IMR-90 (cell line): ENCODE results near the gene PRKN. TPM values are rescaled to one million over a fixed set of nuclear protein-coding genes. Genes with fewer than 3 reads are reported as not detected.

Experiments used
- ATAC-seq: fragments of 200-7000 bp; cut with Tn5 transposase; 2 replicates; pipeline ENCODE4 v1.9.1; 2020; ENCODE audit warnings: low read depth, mild to moderate bottlenecking, moderate library complexity
- BruUV-seq: library from RNA; stranded (reverse); fragments of 400-500 nt; replicated peaks from 2 replicates; lab custom pipeline; 2021; lab: Mats Ljungman, UMichigan
- CTCF ChIA-PET: fragments of 300-600 bp; formaldehyde crosslinking; extraction: SDS; loops from one replicate; lab custom pipeline; 2021; ENCODE audit warnings: antibody characterized with exemption; lab: Yijun Ruan, JAX
- POLR2A ChIA-PET: fragments of 300-600 bp; sonication (Branson Sonifier 250); formaldehyde crosslinking; loops from one replicate; lab custom pipeline; 2022; ENCODE audit warnings: antibody characterized with exemption; ENCODE audit not compliant: unreplicated experiment; lab: Charles Lee
- DNase-seq: peaks from one replicate; pipeline ENCODE4 v3.0.0; 2013
- H2AFZ ChIP-seq: replicated peaks from 2 replicates; pipeline ENCODE3; 2013; ENCODE audit warnings: low read length, mild to moderate bottlenecking; ENCODE audit not compliant: poor library complexity
- H2AK5ac ChIP-seq: 2 replicates; pipeline ENCODE4 v1.6.1; 2013; ENCODE audit warnings: low read depth, low read length, inconsistent platforms
- H2AK9ac ChIP-seq: replicated peaks from 2 replicates; pipeline ENCODE3; 2013; ENCODE audit warnings: mild to moderate bottlenecking, low read depth, low read length, moderate library complexity; ENCODE audit not compliant: poor library complexity
- H2BK120ac ChIP-seq: 2 replicates; pipeline ENCODE4 v1.6.1; 2013; ENCODE audit warnings: low read depth, low read length, inconsistent platforms
- H2BK15ac ChIP-seq: 3 replicates; pipeline ENCODE4 v1.6.1; 2013; ENCODE audit warnings: low read depth, low read length, inconsistent platforms
- H2BK20ac ChIP-seq: 2 replicates; pipeline ENCODE4 v1.6.1; 2013; ENCODE audit warnings: low read depth, mild to moderate bottlenecking, inconsistent platforms, low read length, moderate library complexity
- H2BK5ac ChIP-seq: 2 replicates; pipeline ENCODE4 v1.6.1; 2013; ENCODE audit warnings: mild to moderate bottlenecking, low read depth, low read length, inconsistent platforms; ENCODE audit not compliant: poor library complexity, severe bottlenecking
- H3K14ac ChIP-seq: replicated peaks from 2 replicates; pipeline ENCODE4 v1.6.1; 2013; ENCODE audit warnings: low read depth, low read length, inconsistent platforms
- H3K18ac ChIP-seq: 2 replicates; pipeline ENCODE4 v1.6.1; 2013; ENCODE audit warnings: low read depth, low read length, control low read depth
- H3K23ac ChIP-seq: 2 replicates; pipeline ENCODE4 v1.6.1; 2013; ENCODE audit warnings: low read depth, low read length, inconsistent platforms
- H3K27ac ChIP-seq: 2 replicates; pipeline ENCODE4 v1.5.1; 2013; ENCODE audit warnings: mild to moderate bottlenecking, control low read depth, low read length; ENCODE audit not compliant: insufficient read depth
- H3K27me3 ChIP-seq: 2 replicates; pipeline ENCODE4 v1.6.1; 2013; ENCODE audit warnings: low read length; ENCODE audit not compliant: control insufficient read depth, insufficient read depth
- H3K36me3 ChIP-seq: 2 replicates; pipeline ENCODE4 v1.6.1; 2013; ENCODE audit warnings: low read length, mixed read lengths; ENCODE audit not compliant: control insufficient read depth, insufficient read depth
- H3K4ac ChIP-seq: 2 replicates; pipeline ENCODE4 v1.6.1; 2013; ENCODE audit warnings: low read depth, low read length, inconsistent platforms
- H3K4me1 ChIP-seq: 2 replicates; pipeline ENCODE4 v1.6.1; 2013; ENCODE audit warnings: low read length, mixed read lengths; ENCODE audit not compliant: control insufficient read depth, insufficient read depth
- H3K4me2 ChIP-seq: 2 replicates; pipeline ENCODE4 v1.6.1; 2013; ENCODE audit warnings: low read depth, mild to moderate bottlenecking, control low read depth, low read length, moderate library complexity
- H3K4me3 ChIP-seq: 2 replicates; pipeline ENCODE4 v1.5.1; 2013; ENCODE audit warnings: low read depth, mild to moderate bottlenecking, control low read depth, low read length, moderate library complexity; ENCODE audit not compliant: insufficient read depth
- H3K56ac ChIP-seq: 2 replicates; pipeline ENCODE4 v1.6.1; 2013; ENCODE audit warnings: low read length, inconsistent platforms; ENCODE audit not compliant: insufficient read depth; ENCODE audit errors: extremely low read depth
- H3K79me1 ChIP-seq, 2 experiments: 2 replicates each; pipeline ENCODE4 v1.6.1; 2013; ENCODE audit warnings: low read length in 2 of 2, inconsistent platforms in 1 of 2, low read depth in 1 of 2
- H3K9ac ChIP-seq: 2 replicates; pipeline ENCODE4 v1.6.1; 2013; ENCODE audit warnings: low read depth, low read length, control low read depth
- H3K9me1 ChIP-seq: 2 replicates; pipeline ENCODE4 v1.6.1; 2013; ENCODE audit warnings: low read length, inconsistent platforms; ENCODE audit not compliant: insufficient read depth
- H3K9me3 ChIP-seq: 2 replicates; pipeline ENCODE4 v1.6.1; 2013; ENCODE audit warnings: low read length; ENCODE audit not compliant: control insufficient read depth, insufficient read depth
- H4K20me1 ChIP-seq: 2 replicates; pipeline ENCODE4 v1.6.1; 2013; ENCODE audit warnings: low read length, inconsistent platforms; ENCODE audit not compliant: insufficient read depth
- H4K5ac ChIP-seq: 2 replicates; pipeline ENCODE4 v1.6.1; 2013; ENCODE audit warnings: mild to moderate bottlenecking, low read depth, low read length, control low read depth
- H4K8ac ChIP-seq, 2 experiments: 2 replicates each; pipeline ENCODE4 v1.6.1; 2013; ENCODE audit warnings: low read depth in 2 of 2, low read length in 2 of 2, control low read depth in 1 of 2, inconsistent platforms in 1 of 2
- H4K91ac ChIP-seq: 2 replicates; pipeline ENCODE4 v1.6.1; 2013; ENCODE audit warnings: low read depth, low read length, inconsistent platforms; ENCODE audit not compliant: insufficient read depth
- BHLHE40 ChIP-seq: fragments of 150-350 bp; IDR thresholded peaks from 2 replicates; pipeline ENCODE4 v1.6.1; 2016; ENCODE audit warnings: mild to moderate bottlenecking, low read depth, low read length
- CEBPB ChIP-seq: IDR thresholded peaks from 2 replicates; pipeline ENCODE4 v1.6.1; 2012; ENCODE audit warnings: low read depth, low read length, improper control_type of control experiment
- CHD1 ChIP-seq: IDR thresholded peaks from 2 replicates; pipeline ENCODE4 v1.6.1; 2012; ENCODE audit warnings: low read depth, low read length, improper control_type of control experiment
- MXI1 ChIP-seq: IDR thresholded peaks from 2 replicates; pipeline ENCODE4 v1.6.1; 2012; ENCODE audit warnings: low read depth, mild to moderate bottlenecking, low read length, moderate library complexity, borderline replicate concordance
- NFE2L2 ChIP-seq: fragments of 150-350 bp; IDR thresholded peaks from 2 replicates; pipeline ENCODE4 v1.6.1; 2016; ENCODE audit warnings: low read depth, mild to moderate bottlenecking, low read length
- RAD21 ChIP-seq: IDR thresholded peaks from 2 replicates; pipeline ENCODE4 v1.6.1; 2012; ENCODE audit warnings: low read length, improper control_type of control experiment
- RFX5 ChIP-seq: IDR thresholded peaks from 2 replicates; pipeline ENCODE4 v1.8.0; 2012; ENCODE audit warnings: low read depth, mild to moderate bottlenecking, low read length, moderate library complexity
- SMC3 ChIP-seq: fragments of 150-350 bp; IDR thresholded peaks from 2 replicates; pipeline ENCODE4 v1.6.1; 2016; ENCODE audit warnings: low read depth, mild to moderate bottlenecking, antibody characterized with exemption, low read length, moderate library complexity
- USF2 ChIP-seq: fragments of 150-350 bp; IDR thresholded peaks from 2 replicates; pipeline ENCODE4 v1.6.1; 2017; ENCODE audit warnings: mild to moderate bottlenecking, antibody characterized with exemption, low read length, low read depth
- WGBS, 2 experiments: methylation state at CpG; one replicate each; pipeline versions ENCODE4 v1.1.5 to v1.1.7; 2013; ENCODE audit warnings: missing lambda C conversion rate in 2 of 2; ENCODE audit not compliant: insufficient read length in 1 of 2; ENCODE audit errors: extremely low coverage in 2 of 2; 5-methylcytosine and 5-hydroxymethylcytosine counted together
- dilution Hi-C: fragments of 300-500 bp; cut with HindIII; formaldehyde crosslinking; loops from one replicate; pipeline ENCODE4 v1.14.3; 2018; ENCODE audit warnings: low sequenced_read_pairs; ENCODE audit not compliant: unreplicated experiment
- in situ Hi-C: fragments of 300-500 bp; cut with MboI; formaldehyde crosslinking; loops from 3 replicates; pipeline ENCODE4 v1.14.3; 2019; ENCODE audit warnings: low sequenced_read_pairs, inconsistent platforms, mixed read lengths
- intact Hi-C: fragments of 100-400 bp; cut with micrococcal nuclease; formaldehyde crosslinking; loops from 2 replicates; pipeline ENCODE4 v1.10.0; 2022
- polyA plus RNA-seq, 3 experiments: library from polyadenylated mRNA; depleted of rRNA; stranded (reverse); fragments of >200 nt; gene quantifications; 2 replicates each; pipeline ENCODE4 v1.2.3, GENCODE V29; 2012; ENCODE audit warnings: low replicate concordance in 1 of 3
- total RNA-seq: library from RNA; depleted of rRNA; stranded (reverse); fragments of >200 nt; gene quantifications from 2 replicates; pipeline ENCODE4 v1.2.3, GENCODE V29; 2012

PRKN gene
- total and polyA plus RNA-seq, 2 of the 4 experiments (the other 2 are of a cell fraction) = 0.15 to 0.18 TPM

GRCh38 chr6:161480421-161481155 is 1247.0 kb downstream of the PRKN start:
- Histone ChIP-seq H3K4me1 (no peaks in the 10 kb centered on the region), H2AK5ac (no peak overlapping the region), H3K56ac (no peak overlapping the region), H3K27ac (no peak overlapping the region), H3K4me2 (no peak overlapping the region), H3K9ac (no peak overlapping the region), H3K9me3 (peaks cover 9% of the 10 kb centered on the region), H2BK20ac (no peak overlapping the region), H2AK9ac (no peak overlapping the region), H2BK15ac (no peak overlapping the region), H3K23ac (no peak overlapping the region), H2BK5ac (no peak overlapping the region), H3K18ac (no peak overlapping the region), H2AFZ (no peak overlapping the region), H4K91ac (no peak overlapping the region), H4K5ac (no peak overlapping the region), H3K79me1 (no peaks in the 10 kb centered on the region), H3K4me3 (no peak overlapping the region), H3K14ac (no peak overlapping the region), H4K8ac (no peak overlapping the region), H3K9me1 (no peaks in the 10 kb centered on the region), H3K27me3 (no peaks in the 10 kb centered on the region), H3K36me3 (no peaks in the 10 kb centered on the region), H4K20me1 (no peaks in the 10 kb centered on the region), H2BK120ac (no peak overlapping the region), H3K4ac (no peak overlapping the region)
- 69% methylated on average over 7 of the region's 12 CpGs; no CpG with 5 or more reads in 1 of the 2 experiments for WGBS, 2 experiments
- POLR2A ChIA-PET = no interaction called here
- intact Hi-C loops = no loop called here
- no peak for TF ChIP-seq MXI1
- TF ChIP-seq USF2 = no peak
- no peak for TF ChIP-seq BHLHE40
- no peak for TF ChIP-seq SMC3
- TF ChIP-seq CEBPB = no peak
- no peak for TF ChIP-seq RAD21
- TF ChIP-seq NFE2L2 = no peak
- TF ChIP-seq CHD1 = no peak
- TF ChIP-seq RFX5 = no peak
- dilution Hi-C loops = no loop called here
- in situ Hi-C loops = no loop called here
- DNase-seq (no peak), ATAC-seq (no peak)
- CTCF ChIA-PET = no interaction called here
- BruUV-seq = no TSS peak
